SK-N-SH (cell line): ENCODE data around the gene FBXO15.

Source experiments
- POLR2AphosphoS5 ChIP-seq: IDR thresholded peaks from 2 replicates; pipeline ENCODE4 v1.6.1; 2012; ENCODE audit warnings: low read depth, low read length
- TF ChIP-seq, protein P1 (sequence below): IDR thresholded peaks from 2 replicates; pipeline ENCODE4 v1.6.1; 2012; ENCODE audit warnings: mild to moderate bottlenecking, low read depth, low read length, moderate library complexity

GRCh38 chr18:74066018-74066417 lies 81.6 kb downstream of the FBXO15 start:
- TF ChIP-seq, protein P1, sequence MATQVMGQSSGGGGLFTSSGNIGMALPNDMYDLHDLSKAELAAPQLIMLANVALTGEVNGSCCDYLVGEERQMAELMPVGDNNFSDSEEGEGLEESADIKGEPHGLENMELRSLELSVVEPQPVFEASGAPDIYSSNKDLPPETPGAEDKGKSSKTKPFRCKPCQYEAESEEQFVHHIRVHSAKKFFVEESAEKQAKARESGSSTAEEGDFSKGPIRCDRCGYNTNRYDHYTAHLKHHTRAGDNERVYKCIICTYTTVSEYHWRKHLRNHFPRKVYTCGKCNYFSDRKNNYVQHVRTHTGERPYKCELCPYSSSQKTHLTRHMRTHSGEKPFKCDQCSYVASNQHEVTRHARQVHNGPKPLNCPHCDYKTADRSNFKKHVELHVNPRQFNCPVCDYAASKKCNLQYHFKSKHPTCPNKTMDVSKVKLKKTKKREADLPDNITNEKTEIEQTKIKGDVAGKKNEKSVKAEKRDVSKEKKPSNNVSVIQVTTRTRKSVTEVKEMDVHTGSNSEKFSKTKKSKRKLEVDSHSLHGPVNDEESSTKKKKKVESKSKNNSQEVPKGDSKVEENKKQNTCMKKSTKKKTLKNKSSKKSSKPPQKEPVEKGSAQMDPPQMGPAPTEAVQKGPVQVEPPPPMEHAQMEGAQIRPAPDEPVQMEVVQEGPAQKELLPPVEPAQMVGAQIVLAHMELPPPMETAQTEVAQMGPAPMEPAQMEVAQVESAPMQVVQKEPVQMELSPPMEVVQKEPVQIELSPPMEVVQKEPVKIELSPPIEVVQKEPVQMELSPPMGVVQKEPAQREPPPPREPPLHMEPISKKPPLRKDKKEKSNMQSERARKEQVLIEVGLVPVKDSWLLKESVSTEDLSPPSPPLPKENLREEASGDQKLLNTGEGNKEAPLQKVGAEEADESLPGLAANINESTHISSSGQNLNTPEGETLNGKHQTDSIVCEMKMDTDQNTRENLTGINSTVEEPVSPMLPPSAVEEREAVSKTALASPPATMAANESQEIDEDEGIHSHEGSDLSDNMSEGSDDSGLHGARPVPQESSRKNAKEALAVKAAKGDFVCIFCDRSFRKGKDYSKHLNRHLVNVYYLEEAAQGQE, result no peak
- TF ChIP-seq POLR2AphosphoS5, result no peak
